Measurements from ENCODE around the gene EXOSC6. TPM values are rescaled to one million over a fixed set of nuclear protein-coding genes. Genes with fewer than 3 reads are reported as not detected.

EXOSC6 gene
- polyA plus RNA-seq, 3 donors = 1.7 to 6.4 (median 4.1) TPM

GRCh38 chr16:70258946-70259345, 7.2 kb upstream of the EXOSC6 start:
- Histone ChIP-seq H3K36me3 (replicated peaks in 1 of 2; ENCODE audit: control insufficient read depth in 1 of 2, insufficient read depth in 2 of 2, low read length in 2 of 2) (peaks cover 44 to 88% of the 10 kb centered on the region in 2 donors), H3K4me2 (replicated peaks; ENCODE audit: extremely low read depth, low read length, poor library complexity, severe bottlenecking) (no peak overlapping the region), H4K20me1 (ENCODE audit: insufficient read depth, low read length) (no peaks in the 10 kb centered on the region), H3K9ac (ENCODE audit: insufficient read depth, low read length, poor library complexity, severe bottlenecking) (no peak overlapping the region), H2AFZ (ENCODE audit: insufficient read depth, low read depth, low read length, poor library complexity, severe bottlenecking) (no peak overlapping the region), H3K27me3 (ENCODE audit: control insufficient read depth in 2 of 2, insufficient read depth in 2 of 2, low read length in 2 of 2) (no peaks in the 10 kb centered on the region), H3K9me3 (replicated peaks in 1 of 2; ENCODE audit: control insufficient read depth in 1 of 2, insufficient read depth in 1 of 2, low read length in 2 of 2) (no peaks in the 10 kb centered on the region), H3K27ac (ENCODE audit: low read depth in 1 of 2, low read length in 2 of 2) (no peak overlapping the region), H3K4me1 (ENCODE audit: control insufficient read depth in 1 of 2, insufficient read depth in 2 of 2, low read length in 2 of 2) (no peaks in the 10 kb centered on the region), H3K4me3 (replicated peaks in 1 of 3; ENCODE audit: low read depth in 2 of 3, low read length in 3 of 3) (no peak overlapping the region), H3K79me2 (ENCODE audit: insufficient read depth, low read length) (no peaks in the 10 kb centered on the region)
- WGBS (ENCODE audit: insufficient coverage) = 100% methylated on average over 7 of the region's 10 CpGs
- DNase-seq = no peak
- peaks cover 0 to 1% (median 0%) of the 10 kb centered on the region in 7 donors for H3K9me3 Mint-ChIP-seq
- H3K4me3 Mint-ChIP-seq = no peak overlapping the region
- TF ChIP-seq CTCF (IDR thresholded peaks at IDR 0.05) = no peak
- intact Hi-C loops (cut with micrococcal nuclease) = no loop called here
- H3K4me1 Mint-ChIP-seq = peaks cover under 1% of the 10 kb centered on the region
- H3K27me3 Mint-ChIP-seq (ENCODE audit: low read depth in 3 of 3) = no peaks in the 10 kb centered on the region
- peak overlapping the region in 1 of 7 donors; percentile 33 for H3K27ac Mint-ChIP-seq
- H3K36me3 Mint-ChIP-seq = peaks cover 56 to 90% of the 10 kb centered on the region in 2 donors

- H3K36me3 Mint-ChIP-seq = peaks cover 58 to 85% of the 10 kb centered on the region in 2 donors
- H3K4me1 Mint-ChIP-seq = peaks cover 2% of the 10 kb centered on the region
- H3K27ac ChIP-seq (ENCODE audit: low read depth in 1 of 2, low read length in 2 of 2) = no peak overlapping the region
- H3K79me2 ChIP-seq (ENCODE audit: insufficient read depth, low read length) = no peaks in the 10 kb centered on the region
- no peak overlapping the region for H3K4me3 Mint-ChIP-seq
- intact Hi-C loops (cut with micrococcal nuclease) = no loop called here
- WGBS (ENCODE audit: insufficient coverage) = 96% methylated on average over 14 of the region's 14 CpGs
- no peak overlapping the region for H3K9ac ChIP-seq (ENCODE audit: insufficient read depth, low read length, poor library complexity, severe bottlenecking)
- H3K27ac Mint-ChIP-seq = no peak overlapping the region
- H3K27me3 Mint-ChIP-seq (ENCODE audit: low read depth in 3 of 3) = no peaks in the 10 kb centered on the region
- peaks cover 0 to 1% (median 0%) of the 10 kb centered on the region in 7 donors for H3K9me3 Mint-ChIP-seq
- no peaks in the 10 kb centered on the region for H3K27me3 ChIP-seq (ENCODE audit: control insufficient read depth in 2 of 2, insufficient read depth in 2 of 2, low read length in 2 of 2)
- peaks cover 45 to 79% of the 10 kb centered on the region in 2 donors for H3K36me3 ChIP-seq (replicated peaks in 1 of 2; ENCODE audit: control insufficient read depth in 1 of 2, insufficient read depth in 2 of 2, low read length in 2 of 2)
- TF ChIP-seq CTCF (IDR thresholded peaks at IDR 0.05) = no peak
- H4K20me1 ChIP-seq (ENCODE audit: insufficient read depth, low read length) = no peaks in the 10 kb centered on the region
- H3K4me1 ChIP-seq (ENCODE audit: control insufficient read depth in 1 of 2, insufficient read depth in 2 of 2, low read length in 2 of 2) = no peaks in the 10 kb centered on the region
- no peaks in the 10 kb centered on the region for H3K9me3 ChIP-seq (replicated peaks in 1 of 2; ENCODE audit: control insufficient read depth in 1 of 2, insufficient read depth in 1 of 2, low read length in 2 of 2)
- H3K4me2 ChIP-seq (replicated peaks; ENCODE audit: extremely low read depth, low read length, poor library complexity, severe bottlenecking) = no peak overlapping the region
- H2AFZ ChIP-seq (ENCODE audit: insufficient read depth, low read depth, low read length, poor library complexity, severe bottlenecking) = no peak overlapping the region
- no peak overlapping the region for H3K4me3 ChIP-seq (replicated peaks in 1 of 3; ENCODE audit: low read depth in 2 of 3, low read length in 3 of 3)
- DNase-seq = no peak
These were observed 6.3 kb upstream of the EXOSC6 start for GRCh38 chr16:70258065-70258464.
